GM19455 (cell line): Measurements from ENCODE around the gene ZNG1B.
A peak's percentile ranks its signal among the peaks of the same experiment; 100 is the strongest.
"Not testable (repeated sequence)": the region's sequence is repeated elsewhere in the genome, so short reads cannot be mapped to it uniquely, and the experiment has no call there.

ENCODE experiments used
- ATAC-seq: cut with Tn5 transposase; IDR thresholded peaks from one replicate; pipeline ENCODE4 v1.9.1; 2021; ENCODE audit not compliant: unreplicated experiment

Gene ZNG1B

GRCh38 chr2:113503094-113504042 lies 65.9 kb downstream of the ZNG1B start:
- ATAC-seq, result not testable (repeated sequence)

GRCh38 chr2:113504081-113504480 lies 66.6 kb downstream of the ZNG1B start:
- ATAC-seq, result not testable (repeated sequence)

GRCh38 chr2:113507394-113508140 lies 70.1 kb downstream of the ZNG1B start:
- ATAC-seq, result not testable (repeated sequence)

GRCh38 chr2:113508187-113508586 lies 70.7 kb downstream of the ZNG1B start:
- ATAC-seq, result not testable (repeated sequence)

- not testable (repeated sequence) for ATAC-seq
Observed at GRCh38 chr2:113510913-113511312, 73.4 kb downstream of the ZNG1B start.

- ATAC-seq, result not testable (repeated sequence)
Observed at GRCh38 chr2:113511859-113512258, 74.4 kb downstream of the ZNG1B start.

- ATAC-seq, result not testable (repeated sequence)
Observed at GRCh38 chr2:113515457-113515856, 78.0 kb downstream of the ZNG1B start.

- ATAC-seq, result not testable (repeated sequence)
Observed at GRCh38 chr2:113515995-113516394, 78.5 kb downstream of the ZNG1B start.

- ATAC-seq, result not testable (repeated sequence)
Observed at GRCh38 chr2:113517025-113517424, 79.5 kb downstream of the ZNG1B start.

- not testable (repeated sequence) for ATAC-seq
Observed at GRCh38 chr2:113520837-113521236, 83.3 kb downstream of the ZNG1B start.

GRCh38 chr2:113521492-113521891 lies 84.0 kb downstream of the ZNG1B start:
- not testable (repeated sequence) for ATAC-seq

- not testable (repeated sequence) for ATAC-seq
Observed at GRCh38 chr2:113524986-113525385, 87.5 kb downstream of the ZNG1B start.

GRCh38 chr2:113527350-113528045 lies 90.0 kb downstream of the ZNG1B start:
- ATAC-seq, result peak; percentile 78

- not testable (repeated sequence) for ATAC-seq
Observed at GRCh38 chr2:113528126-113528525, 90.6 kb downstream of the ZNG1B start.

- not testable (repeated sequence) for ATAC-seq
Observed at GRCh38 chr2:113528904-113529303, 91.4 kb downstream of the ZNG1B start.

GRCh38 chr2:113532991-113533390 lies 95.5 kb downstream of the ZNG1B start:
- not testable (repeated sequence) for ATAC-seq

GRCh38 chr2:113536573-113536972 lies 99.1 kb downstream of the ZNG1B start:
- not testable (repeated sequence) for ATAC-seq

GRCh38 chr2:113540834-113541203 lies 103.3 kb downstream of the ZNG1B start:
- not testable (repeated sequence) for ATAC-seq

- not testable (repeated sequence) for ATAC-seq
Observed at GRCh38 chr2:113541204-113541975, 103.9 kb downstream of the ZNG1B start.

- ATAC-seq, result not testable (repeated sequence)
Observed at GRCh38 chr2:113541976-113542485, 104.5 kb downstream of the ZNG1B start.
